ENCODE results near the gene CDC37L1.

- no peak for TF ChIP-seq CTCF (IDR thresholded peaks at IDR 0.05)
- TF ChIP-seq POLR2A (IDR thresholded peaks at IDR 0.05): no peak
Observed at GRCh38 chr9:4642351-4642750, 37.0 kb upstream of the CDC37L1 start.

Data from testis (tissue), 2 donors.